MM.1S (cell line): ENCODE measurements around the gene TUT1.

Source experiments
- DNase-seq: peaks from one replicate; pipeline ENCODE4 v3.0.0-alpha.2; 2015
- H2AFZ ChIP-seq: fragments of 300-600 bp; sonication (generic); 2 replicates; pipeline ENCODE4 v1.6.0; 2016; ENCODE audit warnings: antibody characterized with exemption, low read length
- H3F3A ChIP-seq: fragments of 300-600 bp; sonication (generic); 2 replicates; pipeline ENCODE4 v1.6.1; 2016; ENCODE audit warnings: mild to moderate bottlenecking, antibody characterized with exemption, low read length, moderate library complexity, mixed read lengths; ENCODE audit not compliant: insufficient read depth
- H3K27ac ChIP-seq: fragments of 300-600 bp; sonication (generic); 2 replicates; pipeline ENCODE4 v1.5.1; 2016; ENCODE audit warnings: mild to moderate bottlenecking, low read length
- H3K27me3 ChIP-seq: fragments of 300-600 bp; sonication (generic); replicated peaks from 2 replicates; pipeline ENCODE4 v1.6.0; 2016; ENCODE audit warnings: low read length; ENCODE audit not compliant: insufficient read depth
- H3K36me3 ChIP-seq: fragments of 300-600 bp; sonication (generic); replicated peaks from 2 replicates; pipeline ENCODE4 v1.6.1; 2016; ENCODE audit warnings: mild to moderate bottlenecking, low read length, mixed read lengths; ENCODE audit not compliant: insufficient read depth
- H3K4me1 ChIP-seq: fragments of 300-600 bp; sonication (generic); 2 replicates; pipeline ENCODE4 v1.6.1; 2016; ENCODE audit warnings: low read length, mixed read lengths
- H3K4me2 ChIP-seq: fragments of 300-600 bp; sonication (generic); 2 replicates; pipeline ENCODE4 v1.6.0; 2016; ENCODE audit warnings: low read depth, low read length
- H3K4me3 ChIP-seq: fragments of 300-600 bp; sonication (generic); 2 replicates; pipeline ENCODE4 v1.5.1; 2016; ENCODE audit warnings: low read length, mixed read lengths
- H3K79me2 ChIP-seq: fragments of 300-600 bp; sonication (generic); 2 replicates; pipeline ENCODE4 v1.6.1; 2016; ENCODE audit warnings: mixed run types, low read length, mixed read lengths
- H3K9ac ChIP-seq: fragments of 300-600 bp; sonication (generic); 2 replicates; pipeline ENCODE4 v1.6.1; 2016; ENCODE audit warnings: low read length, mixed read lengths
- H3K9me2 ChIP-seq: fragments of 300-600 bp; sonication (generic); replicated peaks from 2 replicates; pipeline ENCODE4 v1.6.1; 2016; ENCODE audit warnings: mild to moderate bottlenecking, low read length, mixed read lengths; ENCODE audit not compliant: insufficient read depth
- H3K9me3 ChIP-seq: fragments of 300-600 bp; sonication (generic); replicated peaks from 2 replicates; pipeline ENCODE4 v1.6.1; 2016; ENCODE audit warnings: mild to moderate bottlenecking, low read length, mixed read lengths; ENCODE audit not compliant: insufficient read depth
- H4K20me1 ChIP-seq: fragments of 300-600 bp; sonication (generic); 2 replicates; pipeline ENCODE4 v1.6.1; 2016; ENCODE audit warnings: mild to moderate bottlenecking, low read length, moderate library complexity, mixed read lengths; ENCODE audit not compliant: insufficient read depth
- CTCF ChIP-seq: fragments of 300-600 bp; sonication (generic); IDR thresholded peaks from 2 replicates; pipeline ENCODE4 v1.5.1; 2016; ENCODE audit warnings: antibody characterized with exemption, low read length, mixed read lengths
- EZH2 ChIP-seq: fragments of 300-600 bp; sonication (generic); optimal IDR thresholded peaks from 2 replicates; pipeline ENCODE3; 2017; ENCODE audit warnings: low read depth, mild to moderate bottlenecking, antibody characterized with exemption, low read length, mixed read lengths
- EZH2phosphoT487 ChIP-seq: fragments of 300-600 bp; sonication (generic); IDR thresholded peaks from 2 replicates; pipeline ENCODE4 v1.6.1; 2018; ENCODE audit warnings: antibody characterized with exemption, low read length

TUT1 gene

DNA sequence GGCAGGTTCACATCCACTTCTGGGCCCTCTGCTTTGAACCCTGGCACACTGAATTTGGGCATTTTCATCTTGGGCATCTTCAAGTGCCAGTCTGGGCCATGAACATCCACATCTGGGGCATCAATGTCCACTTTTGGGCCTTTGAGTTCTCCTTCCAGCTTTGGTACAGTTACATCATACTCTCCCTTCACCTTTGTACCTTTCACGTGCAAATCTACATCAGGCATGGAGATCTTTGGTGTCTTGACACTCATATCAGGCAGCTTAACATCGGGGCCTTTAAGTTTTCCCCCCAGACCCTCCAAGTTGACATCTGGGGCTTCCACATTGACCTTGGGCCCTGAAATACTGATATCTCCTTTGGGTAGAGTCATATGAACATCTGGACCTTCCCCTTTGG is 59.2 kb downstream of the TUT1 start:
- DNase-seq, result no peak
- Histone ChIP-seq H3K9me3 (no peaks in the 10 kb centered on the region), H3K4me2 (no peak overlapping the region), H2AFZ (no peak overlapping the region), H3K4me3 (no peak overlapping the region), H4K20me1 (no peaks in the 10 kb centered on the region), H3K9me2 (no peaks in the 10 kb centered on the region), H3K27ac (no peak overlapping the region), H3K36me3 (no peaks in the 10 kb centered on the region), H3K9ac (no peak overlapping the region), H3K79me2 (no peaks in the 10 kb centered on the region), H3K4me1 (no peaks in the 10 kb centered on the region), H3F3A (no peaks in the 10 kb centered on the region), H3K27me3 (no peaks in the 10 kb centered on the region)
- TF ChIP-seq EZH2 (no peak), CTCF (no peak), EZH2phosphoT487 (no peak)
